ENCODE results near the gene CDKAL1.

Gene CDKAL1

DNA sequence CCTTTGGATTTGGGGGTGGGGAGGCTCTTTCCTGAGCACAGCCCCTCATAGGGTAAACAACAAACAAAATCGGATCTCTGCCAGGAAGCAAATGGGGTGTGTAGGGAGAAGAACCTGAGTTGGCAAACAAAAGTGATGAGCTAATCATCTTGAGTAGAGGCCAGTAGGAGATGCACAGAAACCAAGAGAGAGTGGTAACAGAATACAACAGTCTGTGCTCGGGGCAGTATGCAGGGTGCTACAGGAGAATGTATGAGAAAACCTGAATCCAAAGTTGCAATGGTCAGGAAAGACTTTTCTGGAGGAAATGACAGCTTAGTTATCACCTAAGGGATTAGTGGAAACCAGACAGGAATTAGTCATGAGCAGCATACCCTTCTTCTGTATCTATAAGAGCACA lies 177.8 kb downstream of the CDKAL1 start:
- peaks cover 12% of the 10 kb centered on the region; the same call in 1 of the 2 replicates for H3K79me2 ChIP-seq (ENCODE audit: insufficient read depth, low read depth)
- peak overlapping the region; percentile 9; the same call in 1 of the 2 replicates for H3K27ac ChIP-seq
- no peak overlapping the region for H3K9ac ChIP-seq
- no peaks in the 10 kb centered on the region for H3K27me3 ChIP-seq (ENCODE audit: insufficient read depth, low read depth)
- H3K4me2 ChIP-seq, result peak overlapping the region; percentile 56
- no peaks in the 10 kb centered on the region for H4K20me1 ChIP-seq (ENCODE audit: insufficient read depth)
- H3K36me3 ChIP-seq (ENCODE audit: insufficient read depth), result no peaks in the 10 kb centered on the region
- no peak overlapping the region for H3K4me3 ChIP-seq (IDR thresholded peaks at IDR 0.05; ENCODE audit: insufficient read depth, low read depth, low read length)
- no peak overlapping the region for H2AFZ ChIP-seq (ENCODE audit: low read depth)
- H3K4me1 ChIP-seq (ENCODE audit: low read depth, poor library complexity, severe bottlenecking), result peaks cover 72% of the 10 kb centered on the region
- TF ChIP-seq, protein P1, sequence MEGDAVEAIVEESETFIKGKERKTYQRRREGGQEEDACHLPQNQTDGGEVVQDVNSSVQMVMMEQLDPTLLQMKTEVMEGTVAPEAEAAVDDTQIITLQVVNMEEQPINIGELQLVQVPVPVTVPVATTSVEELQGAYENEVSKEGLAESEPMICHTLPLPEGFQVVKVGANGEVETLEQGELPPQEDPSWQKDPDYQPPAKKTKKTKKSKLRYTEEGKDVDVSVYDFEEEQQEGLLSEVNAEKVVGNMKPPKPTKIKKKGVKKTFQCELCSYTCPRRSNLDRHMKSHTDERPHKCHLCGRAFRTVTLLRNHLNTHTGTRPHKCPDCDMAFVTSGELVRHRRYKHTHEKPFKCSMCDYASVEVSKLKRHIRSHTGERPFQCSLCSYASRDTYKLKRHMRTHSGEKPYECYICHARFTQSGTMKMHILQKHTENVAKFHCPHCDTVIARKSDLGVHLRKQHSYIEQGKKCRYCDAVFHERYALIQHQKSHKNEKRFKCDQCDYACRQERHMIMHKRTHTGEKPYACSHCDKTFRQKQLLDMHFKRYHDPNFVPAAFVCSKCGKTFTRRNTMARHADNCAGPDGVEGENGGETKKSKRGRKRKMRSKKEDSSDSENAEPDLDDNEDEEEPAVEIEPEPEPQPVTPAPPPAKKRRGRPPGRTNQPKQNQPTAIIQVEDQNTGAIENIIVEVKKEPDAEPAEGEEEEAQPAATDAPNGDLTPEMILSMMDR (conservative IDR thresholded peaks at IDR 0.05; ENCODE audit: low read depth, low read length), result no peak

DNA sequence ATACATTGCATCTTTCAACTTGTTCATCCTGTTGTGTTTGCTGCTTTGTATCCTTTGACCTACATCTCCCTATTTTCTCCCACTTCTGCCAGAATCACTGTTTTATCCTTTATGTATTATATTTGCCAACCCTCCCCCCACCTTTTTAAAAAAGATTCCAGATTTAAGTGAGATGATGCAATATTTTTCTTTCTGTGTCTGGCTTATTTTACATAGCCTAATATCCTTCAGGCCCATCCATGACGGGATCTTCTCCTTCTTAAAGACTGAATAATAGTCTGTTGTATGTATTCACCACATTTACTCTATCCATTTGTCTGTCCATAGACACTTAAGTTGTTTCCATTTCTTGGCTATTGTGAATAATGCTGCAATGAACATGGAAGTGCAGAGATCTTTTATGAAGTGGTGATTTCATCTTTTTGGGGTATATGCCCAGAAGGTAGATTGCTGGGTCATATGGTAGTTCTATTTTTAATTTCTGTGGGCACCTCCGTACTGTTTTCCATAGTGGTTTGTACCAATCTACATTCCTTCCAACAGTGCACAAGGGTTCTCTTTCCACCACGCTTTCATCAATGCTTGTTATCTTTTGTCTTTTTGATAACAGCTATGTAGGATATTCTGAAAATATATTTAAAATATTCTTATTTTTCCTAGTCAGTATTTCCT lies 181.0 kb downstream of the CDKAL1 start:
- no peaks in the 10 kb centered on the region for H3K27me3 ChIP-seq (ENCODE audit: insufficient read depth, low read depth)
- H3K27ac ChIP-seq, result no peak overlapping the region
- no peaks in the 10 kb centered on the region for H3K36me3 ChIP-seq (ENCODE audit: insufficient read depth)
- no peak overlapping the region for H3K4me2 ChIP-seq
- H2AFZ ChIP-seq (ENCODE audit: low read depth), result no peak overlapping the region
- TF ChIP-seq, protein P1 (conservative IDR thresholded peaks at IDR 0.05; ENCODE audit: low read depth, low read length), result no peak
- no peaks in the 10 kb centered on the region for H4K20me1 ChIP-seq (ENCODE audit: insufficient read depth)
- H3K9ac ChIP-seq, result no peak overlapping the region
- no peak overlapping the region for H3K4me3 ChIP-seq (IDR thresholded peaks at IDR 0.05; ENCODE audit: insufficient read depth, low read depth, low read length)
- H3K79me2 ChIP-seq (ENCODE audit: insufficient read depth, low read depth), result peaks cover 7% of the 10 kb centered on the region; the same call in 1 of the 2 replicates
- H3K4me1 ChIP-seq (ENCODE audit: low read depth, poor library complexity, severe bottlenecking), result peaks cover 49% of the 10 kb centered on the region

DNA sequence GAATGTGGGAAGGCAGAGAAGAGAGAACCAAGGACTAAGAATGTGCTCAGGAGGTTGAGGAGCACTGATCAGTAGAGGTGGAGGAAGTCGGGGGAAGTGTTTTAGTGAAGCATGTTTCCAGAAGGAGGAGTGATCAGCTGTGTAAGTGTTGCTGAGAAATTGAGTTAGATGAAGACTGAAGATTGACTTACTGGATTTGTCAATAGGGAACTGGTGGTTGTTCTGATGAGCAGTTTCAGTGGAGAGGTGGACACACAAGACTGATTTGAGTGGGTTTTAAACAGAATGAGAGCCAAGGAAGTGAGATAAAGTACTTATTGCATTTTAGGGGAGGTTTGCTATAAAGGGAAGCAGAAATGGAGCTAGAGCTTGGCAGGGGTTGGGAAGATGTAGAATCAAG lies 182.6 kb downstream of the CDKAL1 start:
- TF ChIP-seq, protein P1 (conservative IDR thresholded peaks at IDR 0.05; ENCODE audit: low read depth, low read length), result no peak
- H3K9ac ChIP-seq, result no peak overlapping the region
- H3K4me1 ChIP-seq (ENCODE audit: low read depth, poor library complexity, severe bottlenecking), result peaks cover 36% of the 10 kb centered on the region
- H3K4me3 ChIP-seq (IDR thresholded peaks at IDR 0.05; ENCODE audit: insufficient read depth, low read depth, low read length), result no peak overlapping the region
- H3K27me3 ChIP-seq (ENCODE audit: insufficient read depth, low read depth), result no peaks in the 10 kb centered on the region
- no peaks in the 10 kb centered on the region for H3K36me3 ChIP-seq (ENCODE audit: insufficient read depth)
- H4K20me1 ChIP-seq (ENCODE audit: insufficient read depth), result no peaks in the 10 kb centered on the region
- H3K4me2 ChIP-seq, result no peak overlapping the region
- no peaks in the 10 kb centered on the region for H3K79me2 ChIP-seq (ENCODE audit: insufficient read depth, low read depth)
- no peak overlapping the region for H2AFZ ChIP-seq (ENCODE audit: low read depth)
- no peak overlapping the region for H3K27ac ChIP-seq

GRCh38 chr6:20717743-20718142 lies 183.5 kb downstream of the CDKAL1 start:
- Histone ChIP-seq H3K4me3 (IDR thresholded peaks at IDR 0.05; ENCODE audit: insufficient read depth, low read depth, low read length) (no peak overlapping the region), H3K9ac (no peak overlapping the region), H4K20me1 (ENCODE audit: insufficient read depth) (no peaks in the 10 kb centered on the region), H3K27ac (no peak overlapping the region), H3K36me3 (ENCODE audit: insufficient read depth) (no peaks in the 10 kb centered on the region), H2AFZ (ENCODE audit: low read depth) (no peak overlapping the region), H3K4me1 (ENCODE audit: low read depth, poor library complexity, severe bottlenecking) (peaks cover 36% of the 10 kb centered on the region), H3K27me3 (ENCODE audit: insufficient read depth, low read depth) (no peaks in the 10 kb centered on the region), H3K79me2 (ENCODE audit: insufficient read depth, low read depth) (no peaks in the 10 kb centered on the region), H3K4me2 (no peak overlapping the region)
- TF ChIP-seq, protein P1 (conservative IDR thresholded peaks at IDR 0.05; ENCODE audit: low read depth, low read length), result no peak
